CD14-positive monocyte (primary cell): ENCODE measurements around the gene SBF2. TPM values are rescaled to one million over a fixed set of nuclear protein-coding genes. Genes with fewer than 3 reads are reported as not detected.

Source experiments
- DNase-seq, 3 donors: peaks; one replicate each; pipeline ENCODE4 v3.0.0-alpha.2; 2011 to 2022
- H2AFZ ChIP-seq: 2 replicates; pipeline ENCODE4 v1.6.0; 2012; ENCODE audit warnings: mild to moderate bottlenecking, low read depth, low read length, inconsistent platforms; ENCODE audit not compliant: insufficient read depth, poor library complexity, severe bottlenecking
- H3K27ac ChIP-seq, 2 donors: 1 replicate in 1 of 2; 2 replicates in 1 of 2; pipeline ENCODE4 v1.5.1; 2012 to 2013; ENCODE audit warnings: low read length in 2 of 2, control low read depth in 1 of 2, inconsistent platforms in 1 of 2, low read depth in 1 of 2, mild to moderate bottlenecking in 1 of 2
- H3K27me3 ChIP-seq, 2 donors: one replicate each; pipeline versions ENCODE4 v1.6.0 to v1.6.1; 2011 to 2013; ENCODE audit warnings: low read length in 2 of 2; ENCODE audit not compliant: control insufficient read depth in 2 of 2, insufficient read depth in 2 of 2
- H3K36me3 ChIP-seq, 2 donors: replicated peaks in 1 of 2; 1 replicate in 1 of 2; 2 replicates in 1 of 2; pipeline versions ENCODE4 v1.5.1 to v1.6.1; 2012 to 2013; ENCODE audit warnings: low read length in 2 of 2, control low read depth in 1 of 2, inconsistent platforms in 1 of 2, mild to moderate bottlenecking in 1 of 2; ENCODE audit not compliant: insufficient read depth in 2 of 2, control insufficient read depth in 1 of 2
- H3K4me1 ChIP-seq, 2 donors: 1 replicate in 1 of 2; 2 replicates in 1 of 2; pipeline versions ENCODE4 v1.5.1 to v1.6.1; 2012 to 2013; ENCODE audit warnings: low read length in 2 of 2, control low read depth in 1 of 2, inconsistent platforms in 1 of 2, mild to moderate bottlenecking in 1 of 2, moderate library complexity in 1 of 2; ENCODE audit not compliant: insufficient read depth in 2 of 2, control insufficient read depth in 1 of 2
- H3K4me2 ChIP-seq: replicated peaks from 2 replicates; pipeline ENCODE3; 2012; ENCODE audit warnings: low read length, moderate library complexity, mild to moderate bottlenecking; ENCODE audit not compliant: poor library complexity, severe bottlenecking; ENCODE audit errors: extremely low read depth
- H3K4me3 ChIP-seq, 3 experiments: fragments of 200-600 bp in 1 of 3; sonication (generic) in 1 of 3; replicated peaks in 1 of 3; 1 replicate in 2 of 3; 2 replicates in 1 of 3; pipeline ENCODE4 v1.5.1; 2011 to 2013; ENCODE audit warnings: low read length in 3 of 3, mild to moderate bottlenecking in 3 of 3, control low read depth in 2 of 3, low read depth in 2 of 3, inconsistent platforms in 1 of 3, moderate library complexity in 1 of 3
- H3K79me2 ChIP-seq: 2 replicates; pipeline ENCODE4 v1.6.0; 2012; ENCODE audit warnings: mild to moderate bottlenecking, control low read depth, inconsistent platforms, low read length, moderate library complexity; ENCODE audit not compliant: insufficient read depth
- H3K9ac ChIP-seq: 2 replicates; pipeline ENCODE4 v1.6.0; 2017; ENCODE audit warnings: low read length, mild to moderate bottlenecking; ENCODE audit not compliant: insufficient read depth, poor library complexity, severe bottlenecking
- H3K9me3 ChIP-seq, 2 donors: replicated peaks in 1 of 2; 1 replicate in 1 of 2; 2 replicates in 1 of 2; pipeline versions ENCODE4 v1.5.1 to v1.6.1; 2012 to 2013; ENCODE audit warnings: low read length in 2 of 2, control low read depth in 1 of 2; ENCODE audit not compliant: control insufficient read depth in 1 of 2, insufficient read depth in 1 of 2
- H4K20me1 ChIP-seq: 2 replicates; pipeline ENCODE4 v1.6.0; 2012; ENCODE audit warnings: mild to moderate bottlenecking, low read length, control low read depth, moderate library complexity; ENCODE audit not compliant: insufficient read depth
- H3K27ac Mint-ChIP-seq, 7 donors: one replicate each; pipeline ENCODE4 v1.8.0; 2020; ENCODE audit warnings: mild to moderate bottlenecking in 7 of 7, mixed read lengths in 7 of 7, moderate library complexity in 6 of 7, inconsistent platforms in 2 of 7
- H3K27me3 Mint-ChIP-seq, 3 donors: one replicate each; pipeline ENCODE4 v1.8.0; 2021 to 2022; ENCODE audit warnings: low read depth in 3 of 3, mild to moderate bottlenecking in 3 of 3, mixed read lengths in 3 of 3, moderate library complexity in 3 of 3, inconsistent platforms in 1 of 3
- H3K36me3 Mint-ChIP-seq, 2 donors: one replicate each; pipeline ENCODE4 v1.8.0; 2020; ENCODE audit warnings: mixed read lengths in 2 of 2, inconsistent platforms in 1 of 2, mild to moderate bottlenecking in 1 of 2
- H3K4me1 Mint-ChIP-seq: one replicate; pipeline ENCODE4 v1.8.0; 2020; ENCODE audit warnings: mild to moderate bottlenecking, mixed read lengths
- H3K4me3 Mint-ChIP-seq, 2 donors: one replicate each; pipeline ENCODE4 v1.8.0; 2020; ENCODE audit warnings: mild to moderate bottlenecking in 2 of 2, mixed read lengths in 2 of 2, moderate library complexity in 1 of 2
- H3K9me3 Mint-ChIP-seq, 7 donors: one replicate each; pipeline ENCODE4 v1.8.0; 2020 to 2022; ENCODE audit warnings: mixed read lengths in 7 of 7, mild to moderate bottlenecking in 6 of 7, moderate library complexity in 6 of 7, inconsistent platforms in 2 of 7
- WGBS: methylation state at CpG from one replicate; pipeline ENCODE4 v1.1.5; 2013; ENCODE audit warnings: missing lambda C conversion rate; ENCODE audit not compliant: insufficient coverage; 5-methylcytosine and 5-hydroxymethylcytosine counted together
- intact Hi-C, 2 donors: fragments of 100-400 bp; cut with micrococcal nuclease; formaldehyde crosslinking; loops; one replicate each; pipeline versions ENCODE4 v1.15.0 to v1.15.1; 2023
- polyA plus RNA-seq, 3 donors: library from polyadenylated mRNA; depleted of rRNA in 1 of 3; unstranded in 2 of 3; stranded (reverse) in 1 of 3; fragments of 300-500 nt in 2 of 3; fragments of >200 nt in 1 of 3; fragmentation: Illumina TruSeq in 2 of 3; gene quantifications; 1 replicate in 2 of 3; 2 replicates in 1 of 3; pipeline ENCODE4 v1.2.3, GENCODE V29; 2012 to 2021
- TF ChIP-seq, protein P1 (sequence below): fragments of 200-600 bp; IDR thresholded peaks from one replicate; pipeline ENCODE4 v1.8.0; 2022; ENCODE audit warnings: antibody characterized with exemption, mild to moderate bottlenecking

Gene SBF2
- polyA plus RNA-seq, 3 donors = 8.9 to 30.7 (median 16.4) TPM

- no peak overlapping the region for H3K4me2 ChIP-seq
- no peaks in the 10 kb centered on the region for H3K4me1 Mint-ChIP-seq
- H3K36me3 Mint-ChIP-seq = peaks cover 58 to 62% of the 10 kb centered on the region in 2 donors
- H3K9ac ChIP-seq = no peak overlapping the region
- H3K27ac Mint-ChIP-seq = no peak overlapping the region
- no peaks in the 10 kb centered on the region for H3K4me1 ChIP-seq
- WGBS = no CpG with 5 or more reads among the region's 1 CpG
- H3K9me3 Mint-ChIP-seq = no peaks in the 10 kb centered on the region
- H3K27me3 Mint-ChIP-seq = no peaks in the 10 kb centered on the region
- H3K27me3 ChIP-seq = no peaks in the 10 kb centered on the region
- DNase-seq = no peak
- H4K20me1 ChIP-seq = no peaks in the 10 kb centered on the region
- H3K27ac ChIP-seq = no peak overlapping the region
- H3K9me3 ChIP-seq = no peaks in the 10 kb centered on the region
- no peaks in the 10 kb centered on the region for H3K79me2 ChIP-seq
- intact Hi-C loops = no loop called here
- H2AFZ ChIP-seq = no peak overlapping the region
- no peak overlapping the region for H3K4me3 Mint-ChIP-seq
- TF ChIP-seq, protein P1, sequence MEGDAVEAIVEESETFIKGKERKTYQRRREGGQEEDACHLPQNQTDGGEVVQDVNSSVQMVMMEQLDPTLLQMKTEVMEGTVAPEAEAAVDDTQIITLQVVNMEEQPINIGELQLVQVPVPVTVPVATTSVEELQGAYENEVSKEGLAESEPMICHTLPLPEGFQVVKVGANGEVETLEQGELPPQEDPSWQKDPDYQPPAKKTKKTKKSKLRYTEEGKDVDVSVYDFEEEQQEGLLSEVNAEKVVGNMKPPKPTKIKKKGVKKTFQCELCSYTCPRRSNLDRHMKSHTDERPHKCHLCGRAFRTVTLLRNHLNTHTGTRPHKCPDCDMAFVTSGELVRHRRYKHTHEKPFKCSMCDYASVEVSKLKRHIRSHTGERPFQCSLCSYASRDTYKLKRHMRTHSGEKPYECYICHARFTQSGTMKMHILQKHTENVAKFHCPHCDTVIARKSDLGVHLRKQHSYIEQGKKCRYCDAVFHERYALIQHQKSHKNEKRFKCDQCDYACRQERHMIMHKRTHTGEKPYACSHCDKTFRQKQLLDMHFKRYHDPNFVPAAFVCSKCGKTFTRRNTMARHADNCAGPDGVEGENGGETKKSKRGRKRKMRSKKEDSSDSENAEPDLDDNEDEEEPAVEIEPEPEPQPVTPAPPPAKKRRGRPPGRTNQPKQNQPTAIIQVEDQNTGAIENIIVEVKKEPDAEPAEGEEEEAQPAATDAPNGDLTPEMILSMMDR = no peak
- H3K36me3 ChIP-seq = peaks cover 51 to 69% of the 10 kb centered on the region in 2 donors
- no peak overlapping the region for H3K4me3 ChIP-seq
These were observed 453.5 kb downstream of the SBF2 start for GRCh38 chr11:9840460-9841004.

DNA sequence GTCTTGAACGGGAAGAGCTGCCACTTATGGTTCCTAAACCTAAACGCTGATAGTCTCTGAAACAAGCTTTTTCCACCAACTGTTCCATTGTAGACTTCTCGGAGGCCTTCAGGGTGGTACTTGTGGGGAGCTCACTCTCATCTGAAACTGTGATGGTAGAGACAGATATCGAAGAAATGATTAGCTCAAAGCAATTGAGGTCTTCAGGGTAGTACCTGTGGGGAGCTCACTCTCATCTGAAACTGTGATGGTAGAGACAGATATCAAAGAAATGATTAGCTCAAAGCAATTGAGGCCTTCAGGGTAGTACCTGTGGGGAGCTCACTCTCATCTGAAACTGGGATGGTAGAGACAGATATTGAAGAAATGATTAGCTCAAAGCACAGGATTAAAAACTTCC, 454.5 kb downstream of the SBF2 start:
- Histone ChIP-seq H3K27ac (no peak overlapping the region), H2AFZ (no peak overlapping the region), H3K9ac (no peak overlapping the region), H3K79me2 (no peaks in the 10 kb centered on the region), H3K4me3 (no peak overlapping the region), H3K4me2 (no peak overlapping the region), H3K9me3 (no peaks in the 10 kb centered on the region), H3K4me1 (no peaks in the 10 kb centered on the region), H3K36me3 (peaks cover 41 to 64% of the 10 kb centered on the region in 2 donors), H3K27me3 (no peaks in the 10 kb centered on the region), H4K20me1 (no peaks in the 10 kb centered on the region)
- H3K9me3 Mint-ChIP-seq = no peaks in the 10 kb centered on the region
- 100% methylated on average over 1 of the region's 4 CpGs for WGBS
- no peak overlapping the region for H3K4me3 Mint-ChIP-seq
- no peaks in the 10 kb centered on the region for H3K27me3 Mint-ChIP-seq
- intact Hi-C loops = no loop called here
- TF ChIP-seq, protein P1 = no peak
- DNase-seq = no peak
- no peaks in the 10 kb centered on the region for H3K4me1 Mint-ChIP-seq
- peaks cover 55 to 62% of the 10 kb centered on the region in 2 donors for H3K36me3 Mint-ChIP-seq
- H3K27ac Mint-ChIP-seq = no peak overlapping the region
